Type B pancreatic cell (in vitro differentiated cells): ENCODE results near the gene SPON1. TPM values are rescaled to one million over a fixed set of nuclear protein-coding genes. Genes with fewer than 3 reads are reported as not detected.
A peak's percentile ranks its signal among the peaks of the same experiment; 100 is the strongest.

ENCODE experiments used
- DNase-seq: peaks from one replicate; pipeline ENCODE4 v3.0.0; 2021; ENCODE audit warnings: mixed read lengths; ENCODE audit not compliant: unreplicated experiment; ENCODE audit errors: extremely low spot score
- H3K27ac Mint-ChIP-seq: 2 replicates; pipeline ENCODE4 v1.8.0; 2021; ENCODE audit warnings: mild to moderate bottlenecking, mixed read lengths
- H3K27me3 Mint-ChIP-seq: 2 replicates; pipeline ENCODE4 v1.8.0; 2021; ENCODE audit warnings: mixed read lengths
- H3K36me3 Mint-ChIP-seq: 2 replicates; pipeline ENCODE4 v1.8.0; 2021; ENCODE audit warnings: mixed read lengths
- H3K4me1 Mint-ChIP-seq: one replicate; pipeline ENCODE4 v1.8.0; 2021; ENCODE audit warnings: mixed read lengths; ENCODE audit not compliant: unreplicated experiment
- H3K4me3 Mint-ChIP-seq: 2 replicates; pipeline ENCODE4 v1.8.0; 2021; ENCODE audit warnings: mild to moderate bottlenecking, mixed read lengths
- H3K9me3 Mint-ChIP-seq: 2 replicates; pipeline ENCODE4 v1.8.0; 2021; ENCODE audit warnings: mixed read lengths
- total RNA-seq: library from RNA; stranded (reverse); gene quantifications from 2 replicates; pipeline ENCODE4 v1.2.1, GENCODE V29; 2021; ENCODE audit warnings: low replicate concordance
- TF ChIP-seq, protein P1 (sequence below): fragments of 200-600 bp; sonication (generic); conservative IDR thresholded peaks from 2 replicates; pipeline ENCODE4 v1.5.0; 2021; ENCODE audit warnings: antibody characterized with exemption, mild to moderate bottlenecking

Gene SPON1
- total RNA-seq, 1 donor from 2014 or later: 31.7 TPM

DNA sequence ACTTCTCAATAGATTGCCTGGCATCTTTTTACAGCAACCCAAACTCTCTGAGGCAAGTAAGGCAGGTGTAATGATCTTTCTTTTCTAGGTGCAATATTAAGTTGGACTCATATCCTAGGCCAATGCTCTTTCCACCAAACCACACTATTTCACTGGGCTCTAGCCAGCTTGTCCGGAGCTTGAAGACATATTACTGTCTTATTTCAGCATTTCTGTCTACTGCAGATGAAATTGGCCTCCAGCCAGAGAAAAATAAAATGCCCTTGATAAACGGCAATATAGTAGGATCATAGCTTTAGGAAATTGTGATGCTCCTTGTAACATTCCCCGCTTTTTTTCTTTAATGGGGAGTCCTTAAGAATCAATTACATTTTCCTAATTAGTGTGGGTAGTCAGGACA lies 48.1 kb downstream of the SPON1 start:
- no peak overlapping the region for H3K27ac Mint-ChIP-seq
- TF ChIP-seq, protein P1, sequence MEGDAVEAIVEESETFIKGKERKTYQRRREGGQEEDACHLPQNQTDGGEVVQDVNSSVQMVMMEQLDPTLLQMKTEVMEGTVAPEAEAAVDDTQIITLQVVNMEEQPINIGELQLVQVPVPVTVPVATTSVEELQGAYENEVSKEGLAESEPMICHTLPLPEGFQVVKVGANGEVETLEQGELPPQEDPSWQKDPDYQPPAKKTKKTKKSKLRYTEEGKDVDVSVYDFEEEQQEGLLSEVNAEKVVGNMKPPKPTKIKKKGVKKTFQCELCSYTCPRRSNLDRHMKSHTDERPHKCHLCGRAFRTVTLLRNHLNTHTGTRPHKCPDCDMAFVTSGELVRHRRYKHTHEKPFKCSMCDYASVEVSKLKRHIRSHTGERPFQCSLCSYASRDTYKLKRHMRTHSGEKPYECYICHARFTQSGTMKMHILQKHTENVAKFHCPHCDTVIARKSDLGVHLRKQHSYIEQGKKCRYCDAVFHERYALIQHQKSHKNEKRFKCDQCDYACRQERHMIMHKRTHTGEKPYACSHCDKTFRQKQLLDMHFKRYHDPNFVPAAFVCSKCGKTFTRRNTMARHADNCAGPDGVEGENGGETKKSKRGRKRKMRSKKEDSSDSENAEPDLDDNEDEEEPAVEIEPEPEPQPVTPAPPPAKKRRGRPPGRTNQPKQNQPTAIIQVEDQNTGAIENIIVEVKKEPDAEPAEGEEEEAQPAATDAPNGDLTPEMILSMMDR: no peak
- H3K4me3 Mint-ChIP-seq: no peak overlapping the region
- H3K27me3 Mint-ChIP-seq: peaks cover 2% of the 10 kb centered on the region
- H3K4me1 Mint-ChIP-seq: peaks cover under 1% of the 10 kb centered on the region
- DNase-seq: no peak
- no peaks in the 10 kb centered on the region for H3K9me3 Mint-ChIP-seq
- H3K36me3 Mint-ChIP-seq: no peaks in the 10 kb centered on the region

DNA sequence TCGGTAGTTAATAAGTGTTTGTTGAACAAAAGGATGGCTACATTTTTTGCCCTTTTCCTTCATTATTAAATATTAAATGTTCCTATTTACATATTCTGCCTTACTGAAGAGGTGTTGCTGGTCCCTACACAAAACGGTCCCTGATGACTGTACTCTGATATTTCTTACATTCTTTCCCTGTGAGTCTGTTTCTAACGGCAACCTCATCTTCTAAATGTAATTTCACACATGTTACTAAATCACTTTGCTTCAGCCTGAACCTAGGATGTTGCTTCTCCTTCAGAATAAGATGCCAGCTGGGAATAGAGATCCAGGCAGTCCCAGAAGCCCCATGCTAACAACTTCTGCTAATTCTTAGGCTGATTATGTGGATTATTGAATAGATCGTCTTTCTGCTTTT lies 50.3 kb downstream of the SPON1 start:
- Mint-ChIP-seq H3K36me3 (no peaks in the 10 kb centered on the region), H3K27ac (no peak overlapping the region), H3K4me1 (peaks cover 7% of the 10 kb centered on the region), H3K4me3 (no peak overlapping the region), H3K27me3 (no peaks in the 10 kb centered on the region), H3K9me3 (no peaks in the 10 kb centered on the region)
- DNase-seq: no peak
- TF ChIP-seq, protein P1: no peak

DNA sequence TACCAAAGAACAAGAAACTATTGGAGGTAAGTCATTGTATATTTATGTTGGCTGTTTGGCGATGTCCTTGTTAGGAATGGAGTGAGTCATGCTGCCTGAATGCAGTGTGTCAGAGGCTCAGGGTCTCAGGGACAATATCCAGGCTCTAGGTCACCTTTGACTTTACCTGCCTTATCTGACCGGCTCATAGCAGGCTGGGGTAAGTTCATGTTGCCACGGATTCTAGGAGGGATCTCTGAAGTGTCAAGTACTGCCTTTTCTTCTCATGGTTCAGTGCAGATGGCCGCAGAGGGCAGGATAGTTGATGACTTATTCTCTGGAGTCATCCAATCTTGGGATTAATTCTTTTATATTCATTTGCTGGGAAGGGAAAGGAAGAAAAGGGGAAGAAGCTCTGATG lies 53.2 kb downstream of the SPON1 start:
- Mint-ChIP-seq H3K27me3 (no peaks in the 10 kb centered on the region), H3K27ac (peak overlapping the region; percentile 66), H3K36me3 (no peaks in the 10 kb centered on the region), H3K9me3 (no peaks in the 10 kb centered on the region), H3K4me3 (peak overlapping the region; percentile 13), H3K4me1 (peaks cover 14% of the 10 kb centered on the region)
- no peak for DNase-seq
- TF ChIP-seq, protein P1: no peak

DNA sequence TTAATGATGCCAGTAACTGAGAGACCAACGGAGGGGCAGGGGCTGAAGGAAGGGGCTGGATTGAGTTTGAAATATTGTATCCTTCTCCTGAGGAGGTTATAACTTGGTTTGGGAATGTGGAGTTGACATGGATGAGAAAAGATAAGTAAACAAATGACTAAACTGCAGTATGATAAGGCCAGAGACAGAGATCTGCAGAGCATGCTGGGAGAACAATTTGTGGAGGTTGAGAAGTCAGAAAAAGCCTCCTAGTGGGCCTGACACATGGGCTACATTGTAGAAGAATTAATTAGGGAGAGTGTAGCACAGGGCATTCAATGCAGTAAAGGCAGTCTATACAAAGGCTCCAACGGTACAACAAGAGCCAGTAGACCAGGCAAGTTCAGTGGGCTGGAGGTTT lies 55.9 kb downstream of the SPON1 start:
- H3K4me1 Mint-ChIP-seq: peaks cover 20% of the 10 kb centered on the region
- peaks cover 8% of the 10 kb centered on the region for H3K27me3 Mint-ChIP-seq
- no peak overlapping the region for H3K27ac Mint-ChIP-seq
- TF ChIP-seq, protein P1: no peak
- H3K36me3 Mint-ChIP-seq: no peaks in the 10 kb centered on the region
- no peak for DNase-seq
- no peak overlapping the region for H3K4me3 Mint-ChIP-seq
- no peaks in the 10 kb centered on the region for H3K9me3 Mint-ChIP-seq

DNA sequence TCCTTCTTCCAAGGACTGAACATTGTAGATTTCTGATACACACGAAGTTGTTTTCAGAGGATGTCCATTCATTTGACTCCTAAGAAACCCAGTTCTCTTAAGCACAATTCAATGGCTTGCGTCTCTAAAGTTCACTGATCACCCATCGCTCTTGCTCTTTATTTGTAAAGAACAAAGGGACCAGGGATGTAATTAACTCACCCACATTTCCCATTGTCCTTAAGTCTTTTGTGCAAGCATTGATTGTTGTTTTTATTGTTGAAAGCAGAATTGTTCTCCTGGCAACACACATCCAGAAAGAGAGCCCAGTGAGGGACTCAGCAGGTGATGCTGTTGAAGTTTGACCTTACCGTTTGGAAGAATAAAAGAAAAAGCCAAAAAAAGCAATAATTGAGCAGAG lies 59.2 kb downstream of the SPON1 start:
- DNase-seq: no peak
- TF ChIP-seq, protein P1: no peak
- H3K27me3 Mint-ChIP-seq: peaks cover 15% of the 10 kb centered on the region
- no peak overlapping the region for H3K27ac Mint-ChIP-seq
- H3K4me1 Mint-ChIP-seq: peaks cover 24% of the 10 kb centered on the region
- no peaks in the 10 kb centered on the region for H3K9me3 Mint-ChIP-seq
- H3K36me3 Mint-ChIP-seq: no peaks in the 10 kb centered on the region
- no peak overlapping the region for H3K4me3 Mint-ChIP-seq

DNA sequence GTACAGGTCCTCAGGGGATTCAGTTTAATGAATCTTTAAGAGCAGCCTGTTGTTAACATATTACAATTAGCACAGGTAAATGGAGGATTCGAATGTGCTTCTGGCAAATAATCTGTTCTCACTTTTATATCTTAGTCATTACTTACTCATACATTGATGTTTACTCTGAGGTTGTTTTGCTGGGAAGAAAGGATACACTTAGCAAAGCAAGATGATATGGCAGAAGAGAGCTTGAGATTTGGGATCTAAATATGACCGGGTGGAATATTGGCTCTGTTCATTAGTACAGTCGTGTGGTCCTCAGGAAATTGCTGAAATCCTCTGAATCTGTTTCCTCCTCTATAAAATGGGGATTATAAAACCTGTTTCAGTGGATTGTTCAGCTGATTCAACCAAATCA lies 59.7 kb downstream of the SPON1 start:
- DNase-seq: no peak
- no peak overlapping the region for H3K4me3 Mint-ChIP-seq
- H3K27ac Mint-ChIP-seq: no peak overlapping the region
- peaks cover 28% of the 10 kb centered on the region for H3K4me1 Mint-ChIP-seq
- no peaks in the 10 kb centered on the region for H3K36me3 Mint-ChIP-seq
- peaks cover 15% of the 10 kb centered on the region for H3K27me3 Mint-ChIP-seq
- no peaks in the 10 kb centered on the region for H3K9me3 Mint-ChIP-seq
- TF ChIP-seq, protein P1: no peak
